ENCODE measurements around the gene BAD. TPM values are rescaled to one million over a fixed set of nuclear protein-coding genes. Genes with fewer than 3 reads are reported as not detected.

Gene BAD
- total and polyA plus RNA-seq, 9 donors: 3.4 to 125 (median 63.6) TPM

DNA sequence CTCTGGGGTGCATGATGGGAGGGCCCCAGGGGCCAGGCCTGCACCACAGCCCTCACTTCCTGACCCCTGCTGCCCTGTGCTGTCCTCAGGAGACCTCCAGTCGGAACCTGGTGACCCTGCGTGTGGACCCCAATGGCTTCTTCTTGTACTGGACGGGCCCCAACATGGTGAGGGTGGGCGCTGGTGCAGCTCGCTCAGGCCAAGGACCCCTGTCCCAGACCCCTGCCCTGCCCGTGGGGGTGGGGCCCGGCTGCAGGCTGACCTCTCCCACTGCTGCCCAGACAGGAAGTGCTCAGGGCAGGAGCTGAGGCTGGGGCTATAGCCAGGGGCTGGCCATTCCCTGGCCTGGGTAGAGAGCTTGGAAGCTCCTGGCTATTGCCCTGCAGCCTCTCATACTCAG is 30.1 kb downstream of the BAD start:
- DNase-seq: no peak
- H3K9me3 ChIP-seq: no peaks in the 10 kb centered on the region
- TF ChIP-seq, protein P1, sequence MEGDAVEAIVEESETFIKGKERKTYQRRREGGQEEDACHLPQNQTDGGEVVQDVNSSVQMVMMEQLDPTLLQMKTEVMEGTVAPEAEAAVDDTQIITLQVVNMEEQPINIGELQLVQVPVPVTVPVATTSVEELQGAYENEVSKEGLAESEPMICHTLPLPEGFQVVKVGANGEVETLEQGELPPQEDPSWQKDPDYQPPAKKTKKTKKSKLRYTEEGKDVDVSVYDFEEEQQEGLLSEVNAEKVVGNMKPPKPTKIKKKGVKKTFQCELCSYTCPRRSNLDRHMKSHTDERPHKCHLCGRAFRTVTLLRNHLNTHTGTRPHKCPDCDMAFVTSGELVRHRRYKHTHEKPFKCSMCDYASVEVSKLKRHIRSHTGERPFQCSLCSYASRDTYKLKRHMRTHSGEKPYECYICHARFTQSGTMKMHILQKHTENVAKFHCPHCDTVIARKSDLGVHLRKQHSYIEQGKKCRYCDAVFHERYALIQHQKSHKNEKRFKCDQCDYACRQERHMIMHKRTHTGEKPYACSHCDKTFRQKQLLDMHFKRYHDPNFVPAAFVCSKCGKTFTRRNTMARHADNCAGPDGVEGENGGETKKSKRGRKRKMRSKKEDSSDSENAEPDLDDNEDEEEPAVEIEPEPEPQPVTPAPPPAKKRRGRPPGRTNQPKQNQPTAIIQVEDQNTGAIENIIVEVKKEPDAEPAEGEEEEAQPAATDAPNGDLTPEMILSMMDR (IDR thresholded peaks at IDR 0.05): no peak
- TF ChIP-seq EP300 (IDR thresholded peaks at IDR 0.05) (no peak), POLR2A (IDR thresholded peaks at IDR 0.05) (no peak)
- H3K36me3 ChIP-seq: no peaks in the 10 kb centered on the region
- 79 to 83% (median 82%) methylated on average over 7 of the region's 7 CpGs for WGBS, 3 donors
- H3K4me1 ChIP-seq (ENCODE audit: insufficient read depth): peaks cover 10% of the 10 kb centered on the region
- H3K27ac ChIP-seq: no peak overlapping the region
- H3K27me3 ChIP-seq: no peaks in the 10 kb centered on the region
- H3K4me3 ChIP-seq: no peak overlapping the region
- intact Hi-C loops (cut with DNase I): loop anchor here in 1 of 4 donors (5.0 kb wide), 1 partner anchor 52 kb away; no protein-coding TSS in a partner anchor

DNA sequence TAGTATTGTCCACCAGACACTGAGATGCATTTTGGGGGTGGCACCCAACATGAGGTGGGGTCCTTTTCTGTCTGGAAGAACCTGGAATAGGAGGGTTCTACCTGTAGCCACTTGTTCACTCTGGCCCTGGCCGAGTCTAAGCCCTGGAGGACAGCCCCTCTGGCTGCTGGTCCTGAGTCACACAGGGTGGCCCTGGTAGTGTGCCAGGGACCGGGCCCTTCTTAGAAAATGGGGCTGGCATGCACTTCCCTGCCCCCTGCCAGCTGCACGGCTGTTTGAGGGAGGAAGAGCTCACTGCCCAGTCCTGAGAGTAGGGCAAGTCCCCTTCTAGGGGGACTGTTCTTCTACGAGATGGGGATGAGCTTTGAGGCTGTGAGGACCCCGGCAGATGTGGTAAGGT is 31.0 kb downstream of the BAD start:
- H3K27ac ChIP-seq: no peak overlapping the region
- no peaks in the 10 kb centered on the region for H3K27me3 ChIP-seq
- peaks cover 10% of the 10 kb centered on the region for H3K4me1 ChIP-seq (ENCODE audit: insufficient read depth)
- no peak for DNase-seq
- intact Hi-C loops (cut with DNase I): loop anchor here in 1 of 4 donors (5.0 kb wide), 1 partner anchor 51 kb away; no protein-coding TSS in a partner anchor
- 57 to 73% (median 63%) methylated on average over 5 of the region's 5 CpGs for WGBS, 3 donors
- no peak overlapping the region for H3K4me3 ChIP-seq
- H3K36me3 ChIP-seq: no peaks in the 10 kb centered on the region
- H3K9me3 ChIP-seq: no peaks in the 10 kb centered on the region
- no peak for TF ChIP-seq EP300 (IDR thresholded peaks at IDR 0.05)
- TF ChIP-seq POLR2A (IDR thresholded peaks at IDR 0.05): no peak
- TF ChIP-seq, protein P1 (IDR thresholded peaks at IDR 0.05): no peak

DNA sequence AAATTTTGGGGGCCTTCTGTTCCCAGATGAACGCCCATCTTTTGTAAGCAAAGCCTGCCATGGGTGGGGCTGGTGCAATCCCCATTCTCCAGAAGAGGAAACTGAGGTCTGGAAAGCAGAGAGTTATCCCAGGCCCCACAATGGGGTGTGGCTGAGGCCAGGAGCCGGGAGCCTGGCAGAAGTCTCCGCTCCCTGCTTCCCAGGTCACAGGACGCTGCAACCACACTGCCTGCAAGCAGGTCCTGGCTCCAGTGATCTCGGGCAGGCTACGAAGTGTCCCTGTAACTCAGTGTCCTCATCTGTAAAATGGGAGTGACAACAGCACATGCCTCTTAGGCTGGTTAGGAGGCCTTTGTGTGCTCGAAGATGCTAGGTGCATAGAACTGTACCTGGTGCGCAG is 31.4 kb downstream of the BAD start:
- intact Hi-C loops (cut with DNase I): loop anchor here in 1 of 4 donors (5.0 kb wide), 1 partner anchor 51 kb away; no protein-coding TSS in a partner anchor
- H3K4me1 ChIP-seq (ENCODE audit: insufficient read depth): peaks cover 10% of the 10 kb centered on the region
- no peaks in the 10 kb centered on the region for H3K9me3 ChIP-seq
- no peaks in the 10 kb centered on the region for H3K36me3 ChIP-seq
- no peak overlapping the region for H3K4me3 ChIP-seq
- TF ChIP-seq, protein P1 (IDR thresholded peaks at IDR 0.05): no peak
- TF ChIP-seq POLR2A (IDR thresholded peaks at IDR 0.05): no peak
- TF ChIP-seq EP300 (IDR thresholded peaks at IDR 0.05): no peak
- 78 to 80% (median 79%) methylated on average over 8 of the region's 8 CpGs for whole genome bisulfite sequencing, 3 donors
- DNase-seq: no peak
- H3K27ac ChIP-seq: peak overlapping the region in 1 of 2 donors; percentile 28
- H3K27me3 ChIP-seq: no peaks in the 10 kb centered on the region

DNA sequence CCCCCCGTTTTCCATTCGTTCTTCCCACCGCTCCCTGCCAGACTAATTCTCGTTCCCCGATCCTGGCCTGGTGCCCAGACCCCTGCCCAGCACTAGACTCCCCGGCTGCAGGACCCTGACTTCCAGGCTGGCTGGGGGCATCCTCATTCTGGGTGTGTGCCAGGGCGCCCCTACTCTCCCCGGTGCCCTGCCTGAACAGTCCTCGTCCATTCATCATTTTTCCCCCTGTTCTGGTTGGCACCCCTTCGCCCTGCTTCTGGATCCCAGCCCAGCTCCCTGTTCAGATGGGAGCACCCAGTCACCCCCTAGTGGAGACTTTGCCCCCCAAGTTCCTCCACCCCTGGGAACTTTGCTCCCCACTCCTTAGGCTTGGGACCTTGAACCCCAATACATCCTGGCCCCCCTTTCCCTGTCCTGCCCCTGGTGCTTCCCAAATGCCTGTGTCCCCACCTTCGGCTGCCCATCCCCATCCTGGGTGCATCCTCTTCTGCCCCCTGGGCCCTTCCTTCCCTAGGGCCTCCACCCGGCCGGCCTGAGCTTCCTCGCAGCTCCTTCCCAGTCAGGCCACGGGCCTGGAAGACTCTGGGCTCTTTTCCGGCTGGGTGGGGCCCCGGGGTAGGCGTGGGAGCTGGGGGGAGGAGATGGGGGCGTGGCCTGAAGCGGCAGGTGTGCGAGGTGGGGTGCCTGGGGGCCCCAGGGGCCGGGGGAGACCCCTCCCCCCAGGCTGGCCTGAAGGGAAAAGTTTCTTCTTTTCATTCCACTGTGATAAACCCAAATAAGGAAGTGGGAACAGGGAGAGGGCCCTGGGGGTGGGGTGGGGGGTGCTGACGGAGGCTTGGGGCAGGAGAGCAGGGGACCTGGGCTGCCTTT is 32.2 kb downstream of the BAD start:
- no peak for TF ChIP-seq EP300 (IDR thresholded peaks at IDR 0.05)
- TF ChIP-seq, protein P1 (IDR thresholded peaks at IDR 0.05): peak in 1 of 3 donors; percentile 20
- Histone ChIP-seq H3K27me3 (no peaks in the 10 kb centered on the region), H3K27ac (peak overlapping the region in 1 of 2 donors; percentile 28), H3K36me3 (no peaks in the 10 kb centered on the region), H3K4me1 (ENCODE audit: insufficient read depth) (peaks cover 10% of the 10 kb centered on the region), H3K9me3 (no peaks in the 10 kb centered on the region), H3K4me3 (peak overlapping the region; percentile 64)
- intact Hi-C loops (cut with DNase I): loop anchor here in 1 of 4 donors (5.0 kb wide), 1 partner anchor 50 kb away; no protein-coding TSS in a partner anchor
- peak in 4 of 5 donors; percentile 56 to 77 (median 74) for DNase-seq
- 3 to 5% (median 4%) methylated on average over 23 of the region's 23 CpGs for WGBS, 3 donors

Data from ovary (tissue), 9 donors.